A549 (cell line): Measurements from ENCODE around the gene SPTB. TPM values are rescaled to one million over a fixed set of nuclear protein-coding genes. Genes with fewer than 3 reads are reported as not detected.
A peak's percentile ranks its signal among the peaks of the same experiment; 100 is the strongest.

Source experiments
- ATAC-seq, 2 experiments: fragments of 200-7000 bp in 1 of 2; fragments of >200 bp in 1 of 2; cut with Nextera tagmentation in 1 of 2; cut with Tn5 transposase in 1 of 2; 3 replicates each; pipeline versions ENCODE4 v1.8.0 to v1.9.1; 2018 to 2020; ENCODE audit warnings: mild to moderate bottlenecking in 1 of 2, moderate library complexity in 1 of 2
- CTCF ChIA-PET: fragments of 300-600 bp; sonication (Branson Sonifier 250); formaldehyde crosslinking; extraction: SDS; loops from one replicate; lab custom pipeline; 2021; ENCODE audit warnings: antibody characterized with exemption, inconsistent platforms; lab: Yijun Ruan, JAX
- POLR2A ChIA-PET: fragments of 350-600 bp; formaldehyde crosslinking; extraction: SDS; loops from one replicate; lab custom pipeline; 2021; ENCODE audit warnings: antibody characterized with exemption, inconsistent platforms; lab: Yijun Ruan, JAX
- DNase-seq, 2 experiments: peaks; one replicate each; pipeline versions ENCODE4 v3.0.0 to v3.0.0-alpha.2; 2011 to 2016; ENCODE audit warnings: low read depth in 1 of 2, low spot score in 1 of 2
- FAIRE-seq: peaks from 2 replicates; lab custom pipeline; 2011; peaks lifted over from hg19 to GRCh38; lab: Jason Lieb, UNC
- H3K27ac ChIP-seq, 2 experiments: fragments of >200 bp; sonication (Bioruptor Twin); formaldehyde crosslinking; 3 replicates each; pipeline ENCODE4 v1.5.1; 2016 to 2017
- H3K4me1 ChIP-seq: fragments of >200 bp; sonication (Bioruptor Twin); formaldehyde crosslinking; 3 replicates; pipeline ENCODE4 v1.6.1; 2016
- H3K4me2 ChIP-seq: fragments of >200 bp; sonication (Bioruptor Twin); formaldehyde crosslinking; 3 replicates; pipeline ENCODE4 v1.6.1; 2016
- H3K4me3 ChIP-seq: fragments of >200 bp; sonication (Bioruptor Twin); formaldehyde crosslinking; 3 replicates; pipeline ENCODE4 v1.5.1; 2016
- H3K9me3 ChIP-seq: fragments of >200 bp; sonication (Bioruptor Twin); formaldehyde crosslinking; 3 replicates; pipeline ENCODE4 v1.6.1; 2016
- ATOH8 ChIP-seq: fragments of 250-450 bp; sonication (Bioruptor Pico); IDR thresholded peaks from 2 replicates; pipeline ENCODE4 v1.5.0; 2020; ENCODE audit warnings: low read depth, mild to moderate bottlenecking, moderate library complexity
- CBX8 ChIP-seq: fragments of 200-600 bp; sonication (generic); IDR thresholded peaks from 2 replicates; pipeline ENCODE4 v1.6.1; 2016
- CEBPB ChIP-seq, 2 experiments: fragments of >200 bp in 1 of 2; sonication (Bioruptor Twin) in 1 of 2; formaldehyde crosslinking in 1 of 2; IDR thresholded peaks; 2 replicates each; pipeline ENCODE4 v1.6.1; 2012 to 2016
- CHD2 ChIP-seq: fragments of 150-350 bp; IDR thresholded peaks from 2 replicates; pipeline ENCODE4 v1.6.1; 2014; ENCODE audit warnings: low read length; ENCODE audit not compliant: partially characterized antibody
- CHD4 ChIP-seq: fragments of 200-600 bp; sonication (generic); IDR thresholded peaks from 2 replicates; pipeline ENCODE4 v1.6.1; 2016; ENCODE audit warnings: antibody characterized with exemption, mild to moderate bottlenecking, borderline replicate concordance
- FOSL2 ChIP-seq, 2 experiments: fragments of 450-650 bp in 1 of 2; fragments of >200 bp in 1 of 2; sonication (Bioruptor Twin) in 1 of 2; formaldehyde crosslinking; IDR thresholded peaks; 2 replicates each; pipeline versions ENCODE4 v1.5.0 to v1.6.1; 2016 to 2020; ENCODE audit warnings: mild to moderate bottlenecking in 1 of 2, moderate library complexity in 1 of 2
- GATA3 ChIP-seq: IDR thresholded peaks from 2 replicates; pipeline ENCODE4 v1.6.1; 2012; ENCODE audit warnings: borderline replicate concordance
- HDAC2 ChIP-seq: fragments of 200-600 bp; sonication (generic); IDR thresholded peaks from 2 replicates; pipeline ENCODE4 v1.6.1; 2016
- HES2 ChIP-seq: fragments of >200 bp; sonication (Bioruptor Twin); formaldehyde crosslinking; IDR thresholded peaks from 2 replicates; pipeline ENCODE4 v1.6.1; 2016
- HEYL ChIP-seq: fragments of 250-450 bp; sonication (Bioruptor Pico); IDR thresholded peaks from 2 replicates; pipeline ENCODE4 v1.8.0; 2021; ENCODE audit warnings: mild to moderate bottlenecking, moderate library complexity
- HOXA7 ChIP-seq: fragments of 250-450 bp; sonication (Bioruptor Pico); IDR thresholded peaks from 2 replicates; pipeline ENCODE4 v1.5.0; 2020; ENCODE audit warnings: mild to moderate bottlenecking, moderate library complexity
- HOXB13 ChIP-seq: fragments of 250-450 bp; sonication (Bioruptor Pico); IDR thresholded peaks from 2 replicates; pipeline ENCODE4 v1.5.0; 2020; ENCODE audit warnings: low read depth, mild to moderate bottlenecking, moderate library complexity
- HOXB5 ChIP-seq: fragments of 250-450 bp; sonication (Bioruptor Pico); IDR thresholded peaks from 2 replicates; pipeline ENCODE4 v1.5.0; 2020; ENCODE audit warnings: mild to moderate bottlenecking, moderate library complexity
- KDM1A ChIP-seq: fragments of 200-600 bp; sonication (generic); IDR thresholded peaks from 2 replicates; pipeline ENCODE4 v1.6.1; 2016; ENCODE audit warnings: low read depth, mild to moderate bottlenecking
- KDM5A ChIP-seq: fragments of 200-600 bp; sonication (generic); IDR thresholded peaks from 2 replicates; pipeline ENCODE4 v1.6.1; 2016; ENCODE audit warnings: antibody characterized with exemption, mild to moderate bottlenecking
- MAFK ChIP-seq: fragments of 450-650 bp; IDR thresholded peaks from 2 replicates; pipeline ENCODE4 v1.6.1; 2014; ENCODE audit not compliant: partially characterized antibody
- MAX ChIP-seq: IDR thresholded peaks from 2 replicates; pipeline ENCODE4 v1.6.1; 2012
- NFE2L2 ChIP-seq: fragments of 150-350 bp; conservative IDR thresholded peaks from 2 replicates; pipeline ENCODE4 v1.6.1; 2014; ENCODE audit warnings: low read length
- NR3C1 ChIP-seq: fragments of >200 bp; sonication (Bioruptor Twin); formaldehyde crosslinking; IDR thresholded peaks from 3 replicates; pipeline ENCODE4 v1.6.1; 2017
- PHF8 ChIP-seq: fragments of 200-600 bp; sonication (generic); IDR thresholded peaks from 2 replicates; pipeline ENCODE4 v1.6.1; 2016; ENCODE audit warnings: low read depth, mild to moderate bottlenecking, antibody characterized with exemption, moderate library complexity, borderline replicate concordance
- RNF2 ChIP-seq: fragments of 200-600 bp; sonication (generic); IDR thresholded peaks from 2 replicates; pipeline ENCODE4 v1.6.1; 2016; ENCODE audit warnings: low read depth, mild to moderate bottlenecking, antibody characterized with exemption, moderate library complexity, borderline replicate concordance
- ZC3H11A ChIP-seq: fragments of 450-650 bp; IDR thresholded peaks from 2 replicates; pipeline ENCODE4 v1.6.1; 2014; ENCODE audit warnings: antibody characterized with exemption, mild to moderate bottlenecking
- ZFP36 ChIP-seq: fragments of 450-650 bp; IDR thresholded peaks from 2 replicates; pipeline ENCODE4 v1.6.1; 2014; ENCODE audit warnings: borderline replicate concordance; ENCODE audit not compliant: partially characterized antibody
- WGBS: methylation state at CpG from one replicate; pipeline ENCODE4 v1.1.6; 2017; ENCODE audit errors: missing lambda C conversion rate; 5-methylcytosine and 5-hydroxymethylcytosine counted together
- polyA plus RNA-seq, 4 experiments: library from polyadenylated mRNA; depleted of rRNA in 3 of 4; stranded (reverse); fragments of >200 nt; fragmentation: RNase III in 1 of 4; extraction: RNeasy Plus Mini Kit Qiagen cat#74134 plus additional on column Dnase treatment in 1 of 4; gene quantifications; 2 replicates in 3 of 4; 3 replicates in 1 of 4; pipeline ENCODE4 v1.2.3, GENCODE V29; 2011 to 2017
- TF ChIP-seq, protein P1 (sequence below): fragments of >200 bp; sonication (Bioruptor Twin); formaldehyde crosslinking; IDR thresholded peaks from 3 replicates; pipeline ENCODE4 v1.6.1; 2016
- TF ChIP-seq, protein P2 (sequence below): IDR thresholded peaks from 2 replicates; pipeline ENCODE4 v1.6.1; 2012; ENCODE audit warnings: low read depth, borderline replicate concordance
- TF ChIP-seq, protein P3 (sequence below): IDR thresholded peaks from 2 replicates; pipeline ENCODE4 v1.6.1; 2012
- TF ChIP-seq, protein P4 (sequence below): fragments of 250-450 bp; sonication (Bioruptor Pico); IDR thresholded peaks from 2 replicates; pipeline ENCODE4 v1.5.0; 2021; ENCODE audit warnings: mild to moderate bottlenecking, moderate library complexity, borderline replicate concordance

SPTB gene
- polyA plus RNA-seq, 2 of the 4 experiments (the other 2 are of a cell fraction) = 0.27 to 2.1 TPM

GRCh38 chr14:64915797-64916196, 36.1 kb upstream of the SPTB start:
- 95% methylated on average over 2 of the region's 2 CpGs for WGBS
- no peaks in the 10 kb centered on the region for H3K9me3 ChIP-seq
- H3K27ac ChIP-seq = no peak overlapping the region
- TF ChIP-seq, protein P1, sequence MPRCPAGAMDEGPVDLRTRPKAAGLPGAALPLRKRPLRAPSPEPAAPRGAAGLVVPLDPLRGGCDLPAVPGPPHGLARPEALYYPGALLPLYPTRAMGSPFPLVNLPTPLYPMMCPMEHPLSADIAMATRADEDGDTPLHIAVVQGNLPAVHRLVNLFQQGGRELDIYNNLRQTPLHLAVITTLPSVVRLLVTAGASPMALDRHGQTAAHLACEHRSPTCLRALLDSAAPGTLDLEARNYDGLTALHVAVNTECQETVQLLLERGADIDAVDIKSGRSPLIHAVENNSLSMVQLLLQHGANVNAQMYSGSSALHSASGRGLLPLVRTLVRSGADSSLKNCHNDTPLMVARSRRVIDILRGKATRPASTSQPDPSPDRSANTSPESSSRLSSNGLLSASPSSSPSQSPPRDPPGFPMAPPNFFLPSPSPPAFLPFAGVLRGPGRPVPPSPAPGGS = no peak
- no peak for TF ChIP-seq CEBPB (IDR thresholded peaks at IDR 0.05)
- TF ChIP-seq MAFK = no peak
- TF ChIP-seq NFE2L2 = no peak
- TF ChIP-seq HES2 = no peak
- TF ChIP-seq, protein P2, sequence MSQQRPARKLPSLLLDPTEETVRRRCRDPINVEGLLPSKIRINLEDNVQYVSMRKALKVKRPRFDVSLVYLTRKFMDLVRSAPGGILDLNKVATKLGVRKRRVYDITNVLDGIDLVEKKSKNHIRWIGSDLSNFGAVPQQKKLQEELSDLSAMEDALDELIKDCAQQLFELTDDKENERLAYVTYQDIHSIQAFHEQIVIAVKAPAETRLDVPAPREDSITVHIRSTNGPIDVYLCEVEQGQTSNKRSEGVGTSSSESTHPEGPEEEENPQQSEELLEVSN = no peak
- no peak for TF ChIP-seq NR3C1
- no peak for TF ChIP-seq HOXB13 (CRISPR knock-in tag)
- TF ChIP-seq PHF8 = no peak
- no peak for TF ChIP-seq ATOH8 (CRISPR knock-in tag)
- TF ChIP-seq KDM5A = no peak
- TF ChIP-seq ZFP36 = no peak
- no peak for TF ChIP-seq RNF2
- TF ChIP-seq FOSL2 (IDR thresholded peaks at IDR 0.05) = no peak
- no peak for TF ChIP-seq FOSL2 (CRISPR knock-in tag; IDR thresholded peaks at IDR 0.05)
- TF ChIP-seq CHD4 = no peak
- TF ChIP-seq KDM1A = no peak
- no peak for TF ChIP-seq ZC3H11A
- no peak for TF ChIP-seq HDAC2
- TF ChIP-seq, all 56 proteins: peak for 0
- CTCF ChIA-PET = interaction anchor here (1.0 to 2.0 kb wide), 4 partner anchors 11 to 114 kb away, joined by 3 to 7 read pairs (median 3); no protein-coding TSS in a partner anchor
- POLR2A ChIA-PET = no interaction called here
- peak overlapping the region; percentile 98 for H3K4me3 ChIP-seq
- peaks cover 35% of the 10 kb centered on the region for H3K4me1 ChIP-seq
- peak overlapping the region; percentile 80 for H3K4me2 ChIP-seq
- DNase-seq (no peak), ATAC-seq (no peak), FAIRE-seq (no peak)

DNA sequence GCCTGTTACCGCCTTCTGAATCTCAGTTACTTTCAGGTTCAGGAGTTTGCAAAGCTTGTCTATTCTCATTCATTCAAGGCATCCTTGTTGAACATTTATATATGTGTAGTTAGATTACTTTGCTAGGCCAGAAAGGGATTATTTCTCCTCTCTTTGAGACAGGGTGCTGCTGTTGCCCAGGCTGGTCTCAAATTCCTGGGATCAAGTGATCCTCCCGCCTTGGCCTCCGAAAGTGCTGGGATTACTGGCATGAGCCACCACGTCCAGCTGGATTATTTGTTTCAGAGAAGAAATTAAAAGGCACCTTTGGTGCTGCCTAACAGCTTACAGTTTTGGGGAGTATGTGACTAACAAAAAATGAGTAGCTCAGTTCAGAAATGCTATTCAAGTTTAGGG, 35.3 kb upstream of the SPTB start:
- Histone ChIP-seq H3K4me3 (peak overlapping the region; percentile 98), H3K27ac (peak overlapping the region; percentile 89 to 99), H3K4me1 (peaks cover 35% of the 10 kb centered on the region), H3K4me2 (peak overlapping the region; percentile 80), H3K9me3 (no peaks in the 10 kb centered on the region)
- CTCF ChIA-PET = interaction anchor here (0.6 to 2.0 kb wide), 9 partner anchors 10 to 249 kb away, joined by 3 to 7 read pairs (median 3); no protein-coding TSS in a partner anchor
- POLR2A ChIA-PET = interaction anchor here (0.6 to 1.2 kb wide), 9 partner anchors 10 to 527 kb away, joined by 3 to 10 read pairs (median 4); partner anchors contain the start of genes FNTB and MTHFD1
- WGBS = 6% methylated on average over 4 of the region's 4 CpGs
- TF ChIP-seq, protein P3, sequence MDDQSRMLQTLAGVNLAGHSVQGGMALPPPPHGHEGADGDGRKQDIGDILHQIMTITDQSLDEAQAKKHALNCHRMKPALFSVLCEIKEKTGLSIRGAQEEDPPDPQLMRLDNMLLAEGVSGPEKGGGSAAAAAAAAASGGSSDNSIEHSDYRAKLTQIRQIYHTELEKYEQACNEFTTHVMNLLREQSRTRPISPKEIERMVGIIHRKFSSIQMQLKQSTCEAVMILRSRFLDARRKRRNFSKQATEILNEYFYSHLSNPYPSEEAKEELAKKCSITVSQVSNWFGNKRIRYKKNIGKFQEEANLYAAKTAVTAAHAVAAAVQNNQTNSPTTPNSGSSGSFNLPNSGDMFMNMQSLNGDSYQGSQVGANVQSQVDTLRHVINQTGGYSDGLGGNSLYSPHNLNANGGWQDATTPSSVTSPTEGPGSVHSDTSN = no peak
- TF ChIP-seq, protein P2 = no peak
- TF ChIP-seq CHD2 = no peak
- no peak for TF ChIP-seq ZFP36
- no peak for TF ChIP-seq NFE2L2
- no peak for TF ChIP-seq RNF2
- TF ChIP-seq, protein P4, sequence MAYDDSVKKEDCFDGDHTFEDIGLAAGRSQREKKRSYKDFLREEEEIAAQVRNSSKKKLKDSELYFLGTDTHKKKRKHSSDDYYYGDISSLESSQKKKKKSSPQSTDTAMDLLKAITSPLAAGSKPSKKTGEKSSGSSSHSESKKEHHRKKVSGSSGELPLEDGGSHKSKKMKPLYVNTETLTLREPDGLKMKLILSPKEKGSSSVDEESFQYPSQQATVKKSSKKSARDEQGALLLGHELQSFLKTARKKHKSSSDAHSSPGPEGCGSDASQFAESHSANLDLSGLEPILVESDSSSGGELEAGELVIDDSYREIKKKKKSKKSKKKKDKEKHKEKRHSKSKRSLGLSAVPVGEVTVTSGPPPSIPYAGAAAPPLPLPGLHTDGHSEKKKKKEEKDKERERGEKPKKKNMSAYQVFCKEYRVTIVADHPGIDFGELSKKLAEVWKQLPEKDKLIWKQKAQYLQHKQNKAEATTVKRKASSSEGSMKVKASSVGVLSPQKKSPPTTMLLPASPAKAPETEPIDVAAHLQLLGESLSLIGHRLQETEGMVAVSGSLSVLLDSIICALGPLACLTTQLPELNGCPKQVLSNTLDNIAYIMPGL (CRISPR knock-in tag) = no peak
- no peak for TF ChIP-seq KDM5A
- no peak for TF ChIP-seq CBX8
- TF ChIP-seq ATOH8 (CRISPR knock-in tag) = no peak
- no peak for TF ChIP-seq MAX
- no peak for TF ChIP-seq HOXB5 (CRISPR knock-in tag)
- TF ChIP-seq MAFK = no peak
- no peak for TF ChIP-seq HEYL (CRISPR knock-in tag)
- TF ChIP-seq ZC3H11A = no peak
- no peak for TF ChIP-seq HOXA7 (CRISPR knock-in tag)
- TF ChIP-seq GATA3 = no peak
- no peak for ATAC-seq
- no peak for DNase-seq
- FAIRE-seq = no peak
